ENCODE measurements around the gene KLHL42.
"Not testable (repeated sequence)": the region's sequence is repeated elsewhere in the genome, so short reads cannot be mapped to it uniquely, and the experiment has no call there.

KLHL42 gene

GRCh38 chr12:27779920-27780611 lies at the start of gene KLHL42, which contains the start of gene MANSC4:
KLHL42 (plus strand) TSS chr12:27780233; CDS start chr12:27780331, 98 bp downstream.
MANSC4 (minus strand) TSS chr12:27780236; CDS start chr12:27771276, 8,960 bp downstream.
- FAIRE-seq (no peak), DNase-seq (ENCODE audit: insufficient read length, low spot score) (peak; percentile 76)
- peak; percentile 52; the same call in 1 of the 2 replicates for TF ChIP-seq POLR2A (IDR thresholded peaks at IDR 0.05; ENCODE audit: low read depth, low read length)

GRCh38 chr12:27732281-27732680 lies 47.8 kb upstream of the KLHL42 start:
- FAIRE-seq (peak; percentile 89), DNase-seq (ENCODE audit: insufficient read length, low spot score) (no peak)
- no peak for TF ChIP-seq POLR2A (IDR thresholded peaks at IDR 0.05; ENCODE audit: low read depth, low read length)

- DNase-seq (ENCODE audit: insufficient read length, low spot score) (no peak), FAIRE-seq (peak; percentile 85)
- TF ChIP-seq POLR2A (IDR thresholded peaks at IDR 0.05; ENCODE audit: low read depth, low read length), result no peak
These were observed 46.9 kb upstream of the KLHL42 start for GRCh38 chr12:27733052-27733656.

GRCh38 chr12:27733791-27734190 lies 46.2 kb upstream of the KLHL42 start:
- TF ChIP-seq POLR2A (IDR thresholded peaks at IDR 0.05; ENCODE audit: low read depth, low read length), result no peak
- DNase-seq (ENCODE audit: insufficient read length, low spot score), result no peak
- FAIRE-seq, result no peak

GRCh38 chr12:27734321-27734720 lies 45.7 kb upstream of the KLHL42 start:
- not testable (repeated sequence) for DNase-seq (ENCODE audit: insufficient read length, low spot score); FAIRE-seq

DNA sequence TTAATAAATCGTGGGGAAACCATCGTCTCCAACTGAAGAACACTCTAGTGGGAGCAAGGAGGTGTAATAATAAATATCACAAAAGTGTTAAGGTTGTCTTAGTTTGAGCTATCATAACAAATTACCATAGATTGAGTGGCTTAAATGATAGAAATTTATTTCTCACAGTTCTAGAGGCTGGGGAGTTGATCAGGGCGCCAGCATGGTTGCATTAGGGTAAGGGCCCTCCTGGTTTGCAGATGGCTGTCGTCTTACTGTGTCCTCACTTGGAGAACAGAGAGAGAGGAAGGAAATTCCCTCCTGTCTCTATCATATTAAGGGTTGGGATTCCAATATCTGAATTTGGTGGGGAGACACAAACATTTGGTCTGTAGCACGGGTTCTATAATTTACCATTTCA lies 36.4 kb upstream of the KLHL42 start:
- DNase-seq (ENCODE audit: insufficient read length, low spot score) (no peak), FAIRE-seq (no peak)

DNA sequence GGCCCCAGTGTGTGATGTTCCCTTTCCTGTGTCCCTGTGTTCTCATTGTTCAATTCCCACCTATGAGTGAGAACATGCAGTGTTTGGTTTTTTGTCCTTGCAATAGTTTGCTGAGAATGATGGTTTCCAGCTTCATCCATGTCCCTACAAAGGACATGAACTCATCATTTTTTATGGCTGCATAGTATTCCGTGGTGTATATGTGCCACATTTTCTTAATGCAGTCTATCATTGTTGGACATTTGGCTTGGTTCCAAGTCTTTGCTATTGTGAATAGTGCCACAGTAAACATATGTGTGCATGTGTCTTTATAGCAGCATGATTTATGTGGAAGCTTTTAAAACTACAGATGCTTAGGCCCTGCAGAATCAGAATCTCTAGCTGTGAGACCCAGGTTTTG lies 34.3 kb upstream of the KLHL42 start:
- not testable (repeated sequence) for FAIRE-seq; DNase-seq (ENCODE audit: insufficient read length, low spot score)

More for the DNA sequence above, 36.4 kb upstream of the KLHL42 start:
- no peak for TF ChIP-seq POLR2A (IDR thresholded peaks at IDR 0.05; ENCODE audit: low read depth, low read length)

GRCh38 chr12:27747111-27747820 lies 32.8 kb upstream of the KLHL42 start:
- no peak for TF ChIP-seq POLR2A (IDR thresholded peaks at IDR 0.05; ENCODE audit: low read depth, low read length)
- FAIRE-seq, result peak; percentile 80
- DNase-seq (ENCODE audit: insufficient read length, low spot score), result no peak

GRCh38 chr12:27751386-27752047 lies 28.5 kb upstream of the KLHL42 start:
- TF ChIP-seq POLR2A (IDR thresholded peaks at IDR 0.05; ENCODE audit: low read depth, low read length), result no peak
- no peak for FAIRE-seq

GRCh38 chr12:27754795-27755194 lies 25.2 kb upstream of the KLHL42 start:
- FAIRE-seq, result no peak
- DNase-seq (ENCODE audit: insufficient read length, low spot score), result no peak
- no peak for TF ChIP-seq POLR2A (IDR thresholded peaks at IDR 0.05; ENCODE audit: low read depth, low read length)

More at GRCh38 chr12:27751386-27752047, 28.5 kb upstream of the KLHL42 start:
- DNase-seq (ENCODE audit: insufficient read length, low spot score), result no peak

GRCh38 chr12:27756670-27757195 lies 23.3 kb upstream of the KLHL42 start:
- no peak for DNase-seq (ENCODE audit: insufficient read length, low spot score)
- TF ChIP-seq POLR2A (IDR thresholded peaks at IDR 0.05; ENCODE audit: low read depth, low read length), result no peak
- FAIRE-seq, result no peak

GRCh38 chr12:27762757-27763156 lies 17.3 kb upstream of the KLHL42 start:
- no peak for TF ChIP-seq POLR2A (IDR thresholded peaks at IDR 0.05; ENCODE audit: low read depth, low read length)
- FAIRE-seq, result no peak
- no peak for DNase-seq (ENCODE audit: insufficient read length, low spot score)

DNA sequence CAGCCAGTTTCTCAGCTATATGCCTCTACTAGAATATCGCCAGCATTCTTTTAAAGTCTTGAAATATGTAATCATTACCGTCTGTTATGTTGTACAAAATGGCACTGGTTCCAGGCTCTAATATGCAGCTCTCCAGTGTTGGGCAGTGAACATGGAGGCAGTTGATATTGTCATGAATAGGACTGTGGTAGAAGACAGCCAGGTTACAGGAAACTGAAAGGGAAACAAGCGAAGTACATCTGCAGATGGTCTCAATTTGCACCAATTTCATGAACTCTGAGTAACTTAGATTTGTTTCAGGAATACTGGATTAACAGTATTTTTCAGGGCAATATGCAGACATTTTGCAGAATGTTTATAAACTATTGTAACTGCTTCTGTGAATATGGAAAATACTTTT lies 13.4 kb upstream of the KLHL42 start:
- FAIRE-seq (no peak), DNase-seq (ENCODE audit: insufficient read length, low spot score) (no peak)
- TF ChIP-seq POLR2A (IDR thresholded peaks at IDR 0.05; ENCODE audit: low read depth, low read length), result no peak

Data from H54 (cell line).